Peyer's patch (tissue), 4 donors: ENCODE results near the gene ONECUT3. TPM values are rescaled to one million over a fixed set of nuclear protein-coding genes. Genes with fewer than 3 reads are reported as not detected.

Experiments
- DNase-seq, 3 donors: peaks; one replicate each; pipeline ENCODE4 v3.0.0-alpha.2; 2017 to 2019
- H3K27ac ChIP-seq, 4 donors: fragments of 200-600 bp; sonication (generic); one replicate each; pipeline ENCODE4 v1.5.1; 2016 to 2019
- H3K27me3 ChIP-seq, 2 donors: fragments of 200-600 bp; sonication (generic); one replicate each; pipeline ENCODE4 v1.5.1; 2019
- H3K36me3 ChIP-seq, 3 donors: fragments of 200-600 bp; sonication (generic); one replicate each; pipeline ENCODE4 v1.5.1; 2016 to 2019
- H3K4me1 ChIP-seq, 4 donors: fragments of 200-600 bp; sonication (generic); one replicate each; pipeline ENCODE4 v1.5.1; 2016 to 2019
- H3K4me3 ChIP-seq, 4 donors: fragments of 200-600 bp; sonication (generic); 1 replicate in 3 of 4; 2 replicates in 1 of 4; pipeline ENCODE4 v1.5.1; 2016 to 2019; ENCODE audit warnings: mild to moderate bottlenecking in 1 of 4
- H3K9me3 ChIP-seq, 4 donors: fragments of 200-600 bp; sonication (generic); one replicate each; pipeline ENCODE4 v1.5.1; 2016 to 2019; ENCODE audit warnings: mild to moderate bottlenecking in 1 of 4
- POLR2A ChIP-seq, 2 donors: fragments of 450-650 bp; IDR thresholded peaks; one replicate each; pipeline ENCODE4 v1.5.1; 2017; ENCODE audit warnings: antibody characterized with exemption in 2 of 2, mild to moderate bottlenecking in 2 of 2, moderate library complexity in 2 of 2
- total RNA-seq, 4 donors: library from RNA; depleted of rRNA; stranded (reverse); fragments of >200 nt; gene quantifications; one replicate each; pipeline ENCODE4 v1.1.0, GENCODE V29; 2016
- TF ChIP-seq, protein P1 (sequence below), 6 experiments: fragments of 450-650 bp in 4 of 6; fragments of 200-600 bp in 2 of 6; sonication (generic) in 1 of 6; IDR thresholded peaks; one replicate each; pipeline ENCODE4 v1.5.1; 2017 to 2019; ENCODE audit warnings: antibody characterized with exemption in 6 of 6, mild to moderate bottlenecking in 3 of 6, moderate library complexity in 1 of 6

ONECUT3 gene
- total RNA-seq, 4 donors from 2014 or later: 0.27 to 0.28 TPM; not detected in 2

DNA sequence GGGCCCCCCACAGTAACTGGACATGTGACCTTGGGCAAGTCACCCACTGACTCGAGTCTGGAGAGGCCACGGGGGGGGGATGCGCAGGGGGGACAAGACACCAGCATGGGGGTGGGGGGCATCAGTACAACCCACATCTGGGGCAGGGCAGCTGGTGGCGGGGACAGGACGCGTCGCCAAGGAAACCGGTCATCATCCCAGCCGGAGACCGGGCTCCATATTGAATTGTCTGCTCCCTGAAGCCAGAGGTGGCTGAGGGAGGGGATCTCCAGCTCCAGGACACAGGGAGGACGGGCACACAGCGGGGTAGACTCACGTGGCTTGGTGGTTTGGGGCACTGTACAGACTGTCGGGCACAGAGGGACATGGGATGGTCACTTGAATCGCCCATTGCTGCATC is 11.4 kb downstream of the ONECUT3 start:
- no peak overlapping the region for H3K4me3 ChIP-seq
- H3K4me1 ChIP-seq: peaks cover 0 to 5% (median 0%) of the 10 kb centered on the region in 4 donors
- no peak for DNase-seq
- no peaks in the 10 kb centered on the region for H3K9me3 ChIP-seq
- H3K27ac ChIP-seq: no peak overlapping the region
- H3K27me3 ChIP-seq: peaks cover 0 to 64% of the 10 kb centered on the region in 2 donors
- TF ChIP-seq POLR2A (IDR thresholded peaks at IDR 0.05): no peak
- TF ChIP-seq, protein P1, sequence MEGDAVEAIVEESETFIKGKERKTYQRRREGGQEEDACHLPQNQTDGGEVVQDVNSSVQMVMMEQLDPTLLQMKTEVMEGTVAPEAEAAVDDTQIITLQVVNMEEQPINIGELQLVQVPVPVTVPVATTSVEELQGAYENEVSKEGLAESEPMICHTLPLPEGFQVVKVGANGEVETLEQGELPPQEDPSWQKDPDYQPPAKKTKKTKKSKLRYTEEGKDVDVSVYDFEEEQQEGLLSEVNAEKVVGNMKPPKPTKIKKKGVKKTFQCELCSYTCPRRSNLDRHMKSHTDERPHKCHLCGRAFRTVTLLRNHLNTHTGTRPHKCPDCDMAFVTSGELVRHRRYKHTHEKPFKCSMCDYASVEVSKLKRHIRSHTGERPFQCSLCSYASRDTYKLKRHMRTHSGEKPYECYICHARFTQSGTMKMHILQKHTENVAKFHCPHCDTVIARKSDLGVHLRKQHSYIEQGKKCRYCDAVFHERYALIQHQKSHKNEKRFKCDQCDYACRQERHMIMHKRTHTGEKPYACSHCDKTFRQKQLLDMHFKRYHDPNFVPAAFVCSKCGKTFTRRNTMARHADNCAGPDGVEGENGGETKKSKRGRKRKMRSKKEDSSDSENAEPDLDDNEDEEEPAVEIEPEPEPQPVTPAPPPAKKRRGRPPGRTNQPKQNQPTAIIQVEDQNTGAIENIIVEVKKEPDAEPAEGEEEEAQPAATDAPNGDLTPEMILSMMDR (IDR thresholded peaks at IDR 0.05): no peak
- no peaks in the 10 kb centered on the region for H3K36me3 ChIP-seq

DNA sequence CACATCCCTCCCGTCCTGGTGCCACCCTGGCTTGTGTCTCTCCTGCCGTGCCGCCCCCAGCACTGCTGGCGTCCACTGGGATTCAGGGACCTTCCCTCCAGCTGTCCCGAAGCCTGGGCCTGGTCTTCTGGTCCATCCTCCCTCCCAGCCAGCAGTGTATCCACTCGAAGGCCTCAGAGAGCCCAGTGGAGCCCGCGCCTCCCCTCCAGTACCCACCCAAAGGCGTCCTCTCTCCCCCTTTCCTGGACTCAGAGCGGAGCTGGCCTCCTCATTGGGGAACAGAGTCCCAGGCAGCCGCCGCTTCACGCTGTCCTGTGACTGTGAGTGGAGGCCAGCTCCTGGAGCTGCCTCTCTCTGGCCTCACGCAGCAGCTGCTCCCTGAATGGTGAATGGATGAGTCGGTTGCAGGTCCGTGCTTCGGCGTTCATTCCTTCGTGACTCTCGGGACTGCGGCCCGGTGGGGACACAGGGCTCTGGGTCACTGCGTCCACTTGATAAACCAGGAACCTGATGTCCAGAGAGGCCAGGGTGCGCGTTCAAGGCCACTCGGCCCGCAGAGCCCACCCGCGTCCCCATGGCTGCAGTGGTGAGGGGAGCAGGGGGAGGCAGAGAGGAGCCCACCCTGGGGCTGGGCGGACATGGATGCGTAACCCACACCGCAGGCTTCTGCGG is 12.1 kb downstream of the ONECUT3 start:
- Histone ChIP-seq H3K9me3 (peaks cover 0 to 3% (median 0%) of the 10 kb centered on the region in 4 donors), H3K36me3 (no peaks in the 10 kb centered on the region), H3K4me3 (no peak overlapping the region), H3K27me3 (peaks cover 0 to 61% of the 10 kb centered on the region in 2 donors), H3K4me1 (peaks cover 0 to 5% (median 0%) of the 10 kb centered on the region in 4 donors), H3K27ac (no peak overlapping the region)
- no peak for TF ChIP-seq POLR2A (IDR thresholded peaks at IDR 0.05)
- TF ChIP-seq, protein P1 (IDR thresholded peaks at IDR 0.05): no peak
- no peak for DNase-seq

DNA sequence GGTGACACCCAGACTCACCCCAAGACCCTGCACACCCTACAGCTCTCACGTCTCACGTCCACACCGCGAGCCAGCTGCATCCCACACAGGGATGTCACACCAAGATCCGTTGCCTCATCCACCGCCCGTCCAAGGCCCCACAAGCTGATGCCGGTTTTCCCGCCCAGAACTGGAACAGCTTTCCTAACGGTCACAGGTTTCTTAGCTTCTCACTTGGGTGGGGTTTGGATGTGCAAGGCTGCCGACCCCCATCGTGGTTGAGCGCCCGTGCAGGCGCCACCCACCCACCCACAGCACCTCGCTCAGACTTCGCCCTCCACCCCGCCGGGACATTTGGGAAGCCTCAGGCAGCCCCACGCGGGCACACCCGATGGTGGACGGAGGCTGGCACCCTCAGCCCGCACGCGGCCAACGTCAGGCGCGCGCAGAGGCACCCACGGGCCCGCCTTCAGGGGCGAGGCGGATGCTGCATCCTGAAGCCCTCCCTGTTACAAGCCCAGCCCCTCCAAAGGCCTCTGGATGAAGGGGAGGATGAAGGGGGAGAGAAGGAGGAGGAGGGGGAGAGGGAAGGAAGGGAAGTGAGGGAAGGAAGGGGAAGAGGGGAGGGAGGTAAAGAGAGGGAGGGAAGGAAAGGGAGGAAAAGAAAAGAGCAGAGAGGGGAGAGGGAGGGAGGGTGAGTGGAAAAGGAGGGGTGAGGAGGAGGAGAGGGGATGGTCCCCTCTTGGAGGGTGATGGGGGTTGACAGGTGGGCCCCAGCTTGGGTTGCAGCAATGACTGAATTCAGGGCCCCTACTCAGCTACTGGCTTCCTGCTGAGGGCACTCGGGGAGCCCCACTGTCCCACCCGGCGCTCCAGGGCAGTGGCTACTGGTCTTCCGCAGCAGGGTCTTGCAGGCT is 12.8 kb downstream of the ONECUT3 start:
- H3K27ac ChIP-seq: no peak overlapping the region
- no peak overlapping the region for H3K4me3 ChIP-seq
- no peaks in the 10 kb centered on the region for H3K36me3 ChIP-seq
- H3K4me1 ChIP-seq: peaks cover 0 to 5% (median 0%) of the 10 kb centered on the region in 4 donors
- H3K9me3 ChIP-seq: peaks cover 0 to 10% (median 3%) of the 10 kb centered on the region in 4 donors
- TF ChIP-seq, protein P1 (IDR thresholded peaks at IDR 0.05): no peak
- TF ChIP-seq POLR2A (IDR thresholded peaks at IDR 0.05): no peak
- peaks cover 0 to 58% of the 10 kb centered on the region in 2 donors for H3K27me3 ChIP-seq
- DNase-seq: no peak

DNA sequence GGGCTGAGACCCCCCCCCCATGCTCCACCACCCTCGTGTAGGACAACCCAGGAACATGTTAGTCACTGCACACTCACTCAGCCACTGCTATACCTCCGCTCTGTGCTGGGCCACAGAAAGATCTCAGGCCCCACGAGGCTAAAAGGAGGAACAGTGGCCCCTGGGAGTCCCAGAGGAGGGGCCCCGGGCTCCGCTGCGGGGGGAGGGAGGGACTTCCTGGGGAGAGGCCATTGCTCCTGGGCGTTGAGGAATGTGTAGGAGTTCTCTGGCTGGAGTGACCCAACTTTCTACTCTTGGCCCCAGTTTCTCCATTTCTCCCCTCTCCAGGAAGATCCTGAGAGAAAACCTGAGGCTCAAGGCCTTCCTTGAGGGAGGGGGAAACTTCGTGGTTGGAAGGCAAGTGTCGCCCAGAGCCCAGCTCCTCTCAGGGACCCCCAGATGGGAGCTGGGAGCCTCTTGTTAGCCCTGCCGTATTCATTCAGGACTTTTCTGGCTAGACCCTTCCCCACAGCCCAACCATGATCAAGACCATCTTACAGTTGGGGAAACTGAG is 13.6 kb downstream of the ONECUT3 start:
- TF ChIP-seq POLR2A (IDR thresholded peaks at IDR 0.05): no peak
- TF ChIP-seq, protein P1 (IDR thresholded peaks at IDR 0.05): no peak
- Histone ChIP-seq H3K4me1 (peaks cover 0 to 5% (median 0%) of the 10 kb centered on the region in 4 donors), H3K4me3 (no peak overlapping the region), H3K9me3 (peaks cover 0 to 10% (median 4%) of the 10 kb centered on the region in 4 donors), H3K36me3 (no peaks in the 10 kb centered on the region), H3K27ac (no peak overlapping the region), H3K27me3 (peaks cover 0 to 55% of the 10 kb centered on the region in 2 donors)
- no peak for DNase-seq

DNA sequence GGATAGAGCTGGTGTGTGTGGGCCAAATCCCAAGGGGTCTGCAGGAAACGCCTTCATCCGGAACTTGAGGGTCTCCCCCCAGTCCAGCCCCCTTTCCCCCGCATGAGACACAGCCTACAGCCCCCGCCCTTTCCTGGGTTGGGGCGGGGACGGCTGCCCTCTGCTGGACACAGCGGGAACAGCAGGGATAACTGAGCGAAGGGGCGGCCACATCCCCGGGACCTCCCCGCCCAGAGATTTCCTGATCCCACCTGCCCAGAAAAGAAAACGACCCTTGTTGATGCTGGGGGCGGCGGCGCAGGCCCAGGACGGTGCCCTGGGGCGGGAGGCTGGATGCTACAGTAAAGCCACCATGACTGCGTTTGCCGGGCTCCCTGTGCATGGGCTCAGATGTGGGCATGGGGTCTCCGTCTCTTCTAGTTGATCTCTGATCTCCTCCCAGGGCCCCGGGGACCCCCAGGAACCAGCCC is 14.2 kb downstream of the ONECUT3 start:
- Histone ChIP-seq H3K4me3 (no peak overlapping the region), H3K27ac (no peak overlapping the region), H3K36me3 (no peaks in the 10 kb centered on the region), H3K4me1 (peaks cover 0 to 5% (median 0%) of the 10 kb centered on the region in 4 donors), H3K9me3 (peaks cover 0 to 10% (median 4%) of the 10 kb centered on the region in 4 donors), H3K27me3 (peaks cover 0 to 49% of the 10 kb centered on the region in 2 donors)
- TF ChIP-seq, protein P1 (IDR thresholded peaks at IDR 0.05): peak; percentile 78 to 92 (median 86)
- TF ChIP-seq POLR2A (IDR thresholded peaks at IDR 0.05): no peak
- peak; percentile 38 to 71 (median 62) for DNase-seq
